WTC11 (cell line): Measurements from ENCODE around the gene RALY. TPM values are rescaled to one million over a fixed set of nuclear protein-coding genes. Genes with fewer than 3 reads are reported as not detected.

Experiments
- ATAC-seq: fragments of 200-7000 bp; cut with Tn5 transposase; 2 replicates; pipeline ENCODE4 v1.10.0; 2021; ENCODE audit warnings: mild to moderate bottlenecking, moderate library complexity
- CTCF ChIA-PET: fragments of 300-600 bp; sonication (Branson Sonifier 250); formaldehyde crosslinking; loops from one replicate; lab custom pipeline; 2021; ENCODE audit warnings: antibody characterized with exemption; lab: Charles Lee
- POLR2A ChIA-PET: fragments of 350-600 bp; sonication (Branson Sonifier 250); formaldehyde crosslinking; loops from one replicate; lab custom pipeline; 2021; ENCODE audit warnings: antibody characterized with exemption; lab: Charles Lee
- DNase-seq: peaks from one replicate; pipeline ENCODE4 v3.0.0; 2021; ENCODE audit warnings: low spot score
- H3K27ac Mint-ChIP-seq: 2 replicates; pipeline ENCODE4 v1.8.0; 2021; ENCODE audit warnings: mixed read lengths
- H3K27me3 Mint-ChIP-seq: 2 replicates; pipeline ENCODE4 v1.8.0; 2021; ENCODE audit warnings: low read depth, mild to moderate bottlenecking, moderate library complexity, mixed read lengths
- H3K36me3 Mint-ChIP-seq: 2 replicates; pipeline ENCODE4 v1.8.0; 2021; ENCODE audit warnings: mixed read lengths
- H3K4me1 Mint-ChIP-seq: 2 replicates; pipeline ENCODE4 v1.8.0; 2022; ENCODE audit warnings: mixed read lengths
- H3K4me3 Mint-ChIP-seq: 2 replicates; pipeline ENCODE4 v1.8.0; 2021; ENCODE audit warnings: mild to moderate bottlenecking, moderate library complexity, mixed read lengths
- H3K9me3 Mint-ChIP-seq: 2 replicates; pipeline ENCODE4 v1.8.0; 2021; ENCODE audit warnings: mixed read lengths
- ETV6 ChIP-seq: sonication (generic); formaldehyde crosslinking; IDR thresholded peaks from 2 replicates; pipeline ENCODE4 v1.8.1; 2022; ENCODE audit warnings: mild to moderate bottlenecking, missing genetic modification reagents
- JAZF1 ChIP-seq: fragments of 250-450 bp; sonication (Bioruptor Pico); IDR thresholded peaks from 2 replicates; pipeline ENCODE4 v1.9.0; 2021; ENCODE audit warnings: moderate library complexity, mild to moderate bottlenecking, inconsistent platforms
- KAT7 ChIP-seq: sonication (generic); formaldehyde crosslinking; IDR thresholded peaks from 2 replicates; pipeline ENCODE4 v1.8.1; 2023; ENCODE audit warnings: missing genetic modification reagents, mild to moderate bottlenecking, borderline replicate concordance
- NR3C1 ChIP-seq: sonication (generic); formaldehyde crosslinking; conservative IDR thresholded peaks from 2 replicates; pipeline ENCODE4 v1.8.1; 2023; ENCODE audit warnings: low read depth, mild to moderate bottlenecking, missing genetic modification reagents
- PRRX2 ChIP-seq: fragments of 250-450 bp; sonication (Bioruptor Pico); IDR thresholded peaks from 2 replicates; pipeline ENCODE4 v1.8.0; 2021; ENCODE audit warnings: mild to moderate bottlenecking
- SMAD3 ChIP-seq: sonication (generic); formaldehyde crosslinking; IDR thresholded peaks from 2 replicates; pipeline ENCODE4 v1.8.0; 2022; ENCODE audit warnings: missing genetic modification reagents, mild to moderate bottlenecking, borderline replicate concordance
- TCF7 ChIP-seq: sonication (generic); formaldehyde crosslinking; IDR thresholded peaks from 2 replicates; pipeline ENCODE4 v1.8.0; 2022; ENCODE audit warnings: mild to moderate bottlenecking, low read depth, missing genetic modification reagents, moderate library complexity
- ZNF396 ChIP-seq: fragments of 250-450 bp; sonication (Bioruptor Pico); IDR thresholded peaks from 2 replicates; pipeline ENCODE4 v1.8.0; 2021; ENCODE audit warnings: mild to moderate bottlenecking, moderate library complexity, borderline replicate concordance
- ZNF416 ChIP-seq: fragments of 250-450 bp; sonication (Bioruptor Pico); IDR thresholded peaks from 2 replicates; pipeline ENCODE4 v1.9.0; 2021; ENCODE audit warnings: mild to moderate bottlenecking, inconsistent platforms
- ZNF671 ChIP-seq: fragments of 250-450 bp; sonication (Bioruptor Pico); IDR thresholded peaks from 2 replicates; pipeline ENCODE4 v1.8.0; 2021; ENCODE audit warnings: mild to moderate bottlenecking
- total RNA-seq: library from RNA; stranded (reverse); gene quantifications from 3 replicates; pipeline ENCODE4 v1.2.3, GENCODE V29; 2021
- TF ChIP-seq, protein P1 (sequence below): fragments of 250-450 bp; sonication (Bioruptor Pico); IDR thresholded peaks from 2 replicates; pipeline ENCODE4 v1.9.0; 2021; ENCODE audit warnings: mild to moderate bottlenecking
- TF ChIP-seq, protein P2 (sequence below): sonication (generic); formaldehyde crosslinking; IDR thresholded peaks from 2 replicates; pipeline ENCODE4 v1.8.1; 2023; ENCODE audit warnings: mild to moderate bottlenecking, missing genetic modification reagents, borderline replicate concordance
- TF ChIP-seq, protein P3 (sequence below): sonication (generic); formaldehyde crosslinking; IDR thresholded peaks from 2 replicates; pipeline ENCODE4 v1.8.1; 2023; ENCODE audit warnings: mild to moderate bottlenecking, missing genetic modification reagents, moderate library complexity
- TF ChIP-seq, protein P4 (sequence below): sonication (generic); formaldehyde crosslinking; IDR thresholded peaks from 2 replicates; pipeline ENCODE4 v1.8.1; 2023; ENCODE audit warnings: mild to moderate bottlenecking, moderate library complexity, missing genetic modification reagents
- TF ChIP-seq, protein P5 (sequence below): fragments of 250-450 bp; sonication (Bioruptor Pico); IDR thresholded peaks from 2 replicates; pipeline ENCODE4 v2.1.2; 2022; ENCODE audit warnings: mild to moderate bottlenecking, moderate library complexity

Gene RALY
- total RNA-seq, 1 experiment from 2014 or later: 164 TPM

DNA sequence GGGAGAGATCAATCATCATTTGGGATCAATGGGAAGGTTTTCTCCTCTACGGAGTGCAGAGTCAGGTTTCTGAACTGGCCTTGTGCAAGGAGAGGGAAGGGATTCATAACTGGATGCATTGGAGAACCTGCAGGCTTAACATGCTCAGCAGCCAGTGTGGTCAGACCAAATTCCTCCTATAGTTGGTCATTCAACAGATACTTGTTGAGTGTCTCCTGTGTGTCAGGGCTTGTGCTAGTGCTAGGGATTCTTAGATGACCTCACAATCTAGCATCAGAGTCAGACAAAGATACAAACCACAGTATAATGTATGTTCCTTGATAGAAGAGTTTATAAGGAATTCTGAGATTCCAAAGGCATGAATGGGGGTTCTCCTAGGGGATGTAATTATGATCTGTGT is 23.9 kb downstream of the RALY start:
- no peak for ATAC-seq

DNA sequence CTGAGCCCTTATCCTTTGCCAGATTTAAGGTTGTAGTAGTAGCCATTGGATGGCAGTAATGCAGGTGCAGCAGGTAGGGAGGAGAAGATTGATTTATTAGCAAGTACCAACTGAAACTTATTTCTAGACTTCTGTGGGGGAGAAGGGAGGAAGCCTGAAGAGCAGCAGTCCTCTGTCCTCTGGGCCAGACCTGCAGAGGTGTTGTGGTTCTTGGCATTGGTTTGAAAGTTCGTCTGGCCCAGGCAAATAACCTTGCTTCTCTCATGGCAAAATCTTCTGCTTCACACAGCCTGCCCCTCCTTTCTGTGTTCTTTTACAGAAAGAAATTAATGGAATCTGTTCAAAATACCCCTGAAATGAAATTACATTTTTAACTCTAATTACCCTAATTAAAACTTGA is 24.5 kb downstream of the RALY start:
- POLR2A ChIA-PET: no interaction called here
- CTCF ChIA-PET: no interaction called here
- peaks cover 5% of the 10 kb centered on the region for H3K36me3 Mint-ChIP-seq
- H3K27me3 Mint-ChIP-seq: no peaks in the 10 kb centered on the region
- DNase-seq (no peak), ATAC-seq (no peak)
- H3K9me3 Mint-ChIP-seq: peaks cover 6% of the 10 kb centered on the region
- no peak overlapping the region for H3K4me3 Mint-ChIP-seq
- H3K27ac Mint-ChIP-seq: no peak overlapping the region
- peaks cover 65% of the 10 kb centered on the region for H3K4me1 Mint-ChIP-seq
- TF ChIP-seq ZNF396 (no peak), NR3C1 (CRISPR knock-in tag) (no peak)

More for the DNA sequence above, 23.9 kb downstream of the RALY start:
- peaks cover 6% of the 10 kb centered on the region for H3K9me3 Mint-ChIP-seq
- POLR2A ChIA-PET: interaction anchor here (0.8 kb wide), 1 partner anchor 24 kb away, joined by 4 read pairs; the partner anchor contains the start of gene RALY
- H3K4me3 Mint-ChIP-seq: no peak overlapping the region
- H3K27ac Mint-ChIP-seq: no peak overlapping the region; the same call in 1 of the 2 replicates
- TF ChIP-seq SMAD3 (no peak), ETV6 (CRISPR knock-in tag) (no peak), ZNF416 (CRISPR knock-in tag) (no peak)
- TF ChIP-seq, protein P1, sequence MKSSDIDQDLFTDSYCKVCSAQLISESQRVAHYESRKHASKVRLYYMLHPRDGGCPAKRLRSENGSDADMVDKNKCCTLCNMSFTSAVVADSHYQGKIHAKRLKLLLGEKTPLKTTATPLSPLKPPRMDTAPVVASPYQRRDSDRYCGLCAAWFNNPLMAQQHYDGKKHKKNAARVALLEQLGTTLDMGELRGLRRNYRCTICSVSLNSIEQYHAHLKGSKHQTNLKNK (CRISPR knock-in tag): no peak
- H3K36me3 Mint-ChIP-seq: peaks cover 5% of the 10 kb centered on the region
- peaks cover 66% of the 10 kb centered on the region for H3K4me1 Mint-ChIP-seq
- DNase-seq: no peak
- CTCF ChIA-PET: interaction anchor here (1.2 kb wide), 1 partner anchor 8 kb away, joined by 4 read pairs; no protein-coding TSS in a partner anchor
- no peaks in the 10 kb centered on the region for H3K27me3 Mint-ChIP-seq

DNA sequence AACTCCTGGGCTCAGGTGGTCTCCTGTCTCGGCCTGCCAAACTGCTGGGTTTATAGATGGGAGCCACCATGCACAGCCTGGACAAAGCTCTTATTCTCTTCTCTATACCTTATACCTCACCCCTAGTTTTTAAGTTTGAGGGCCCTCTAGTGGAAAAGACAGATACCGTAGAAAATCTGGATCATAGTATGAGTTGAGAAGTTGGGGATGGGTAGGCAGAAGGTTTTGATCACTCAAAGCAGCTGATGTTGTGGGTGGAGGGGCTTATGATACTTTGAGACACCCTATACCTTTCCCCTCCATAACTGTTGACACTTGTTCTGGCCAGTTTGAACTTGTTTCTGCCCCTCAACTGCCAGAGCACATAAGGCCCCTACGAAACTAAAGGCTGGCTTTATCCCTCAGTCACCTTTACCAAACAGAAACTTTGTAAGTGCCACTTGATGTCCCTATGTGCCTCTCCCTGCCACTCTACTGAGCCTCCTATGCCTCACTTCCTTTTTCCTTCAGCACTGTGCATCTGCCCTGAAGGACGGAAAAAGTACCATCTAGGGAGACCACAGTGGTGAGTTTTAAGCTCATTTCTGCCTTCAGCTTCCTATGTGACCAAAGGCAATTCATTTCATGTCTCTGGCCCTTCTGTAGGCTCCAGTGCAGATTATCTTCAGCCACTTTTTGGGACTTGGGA is 28.6 kb downstream of the RALY start:
- ATAC-seq: peak; percentile 74
- DNase-seq: no peak
- peaks cover 5% of the 10 kb centered on the region for H3K36me3 Mint-ChIP-seq
- CTCF ChIA-PET: interaction anchor here (0.6 to 2.1 kb wide), 27 partner anchors 9 to 230 kb away, joined by 3 to 45 read pairs (median 4); partner anchors contain the start of gene RALY
- H3K4me1 Mint-ChIP-seq: peaks cover 58% of the 10 kb centered on the region
- H3K4me3 Mint-ChIP-seq: no peak overlapping the region
- no peak overlapping the region; the same call in 1 of the 2 replicates for H3K27ac Mint-ChIP-seq
- TF ChIP-seq, protein P2, sequence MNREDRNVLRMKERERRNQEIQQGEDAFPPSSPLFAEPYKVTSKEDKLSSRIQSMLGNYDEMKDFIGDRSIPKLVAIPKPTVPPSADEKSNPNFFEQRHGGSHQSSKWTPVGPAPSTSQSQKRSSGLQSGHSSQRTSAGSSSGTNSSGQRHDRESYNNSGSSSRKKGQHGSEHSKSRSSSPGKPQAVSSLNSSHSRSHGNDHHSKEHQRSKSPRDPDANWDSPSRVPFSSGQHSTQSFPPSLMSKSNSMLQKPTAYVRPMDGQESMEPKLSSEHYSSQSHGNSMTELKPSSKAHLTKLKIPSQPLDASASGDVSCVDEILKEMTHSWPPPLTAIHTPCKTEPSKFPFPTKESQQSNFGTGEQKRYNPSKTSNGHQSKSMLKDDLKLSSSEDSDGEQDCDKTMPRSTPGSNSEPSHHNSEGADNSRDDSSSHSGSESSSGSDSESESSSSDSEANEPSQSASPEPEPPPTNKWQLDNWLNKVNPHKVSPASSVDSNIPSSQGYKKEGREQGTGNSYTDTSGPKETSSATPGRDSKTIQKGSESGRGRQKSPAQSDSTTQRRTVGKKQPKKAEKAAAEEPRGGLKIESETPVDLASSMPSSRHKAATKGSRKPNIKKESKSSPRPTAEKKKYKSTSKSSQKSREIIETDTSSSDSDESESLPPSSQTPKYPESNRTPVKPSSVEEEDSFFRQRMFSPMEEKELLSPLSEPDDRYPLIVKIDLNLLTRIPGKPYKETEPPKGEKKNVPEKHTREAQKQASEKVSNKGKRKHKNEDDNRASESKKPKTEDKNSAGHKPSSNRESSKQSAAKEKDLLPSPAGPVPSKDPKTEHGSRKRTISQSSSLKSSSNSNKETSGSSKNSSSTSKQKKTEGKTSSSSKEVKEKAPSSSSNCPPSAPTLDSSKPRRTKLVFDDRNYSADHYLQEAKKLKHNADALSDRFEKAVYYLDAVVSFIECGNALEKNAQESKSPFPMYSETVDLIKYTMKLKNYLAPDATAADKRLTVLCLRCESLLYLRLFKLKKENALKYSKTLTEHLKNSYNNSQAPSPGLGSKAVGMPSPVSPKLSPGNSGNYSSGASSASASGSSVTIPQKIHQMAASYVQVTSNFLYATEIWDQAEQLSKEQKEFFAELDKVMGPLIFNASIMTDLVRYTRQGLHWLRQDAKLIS (CRISPR knock-in tag): no peak
- no peak for TF ChIP-seq PRRX2
- TF ChIP-seq, protein P3, sequence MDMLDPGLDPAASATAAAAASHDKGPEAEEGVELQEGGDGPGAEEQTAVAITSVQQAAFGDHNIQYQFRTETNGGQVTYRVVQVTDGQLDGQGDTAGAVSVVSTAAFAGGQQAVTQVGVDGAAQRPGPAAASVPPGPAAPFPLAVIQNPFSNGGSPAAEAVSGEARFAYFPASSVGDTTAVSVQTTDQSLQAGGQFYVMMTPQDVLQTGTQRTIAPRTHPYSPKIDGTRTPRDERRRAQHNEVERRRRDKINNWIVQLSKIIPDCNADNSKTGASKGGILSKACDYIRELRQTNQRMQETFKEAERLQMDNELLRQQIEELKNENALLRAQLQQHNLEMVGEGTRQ: no peak
- no peaks in the 10 kb centered on the region for H3K27me3 Mint-ChIP-seq
- POLR2A ChIA-PET: interaction anchor here (1.0 kb wide), 1 partner anchor 12 kb away, joined by 3 read pairs; no protein-coding TSS in a partner anchor
- peaks cover 6% of the 10 kb centered on the region for H3K9me3 Mint-ChIP-seq

DNA sequence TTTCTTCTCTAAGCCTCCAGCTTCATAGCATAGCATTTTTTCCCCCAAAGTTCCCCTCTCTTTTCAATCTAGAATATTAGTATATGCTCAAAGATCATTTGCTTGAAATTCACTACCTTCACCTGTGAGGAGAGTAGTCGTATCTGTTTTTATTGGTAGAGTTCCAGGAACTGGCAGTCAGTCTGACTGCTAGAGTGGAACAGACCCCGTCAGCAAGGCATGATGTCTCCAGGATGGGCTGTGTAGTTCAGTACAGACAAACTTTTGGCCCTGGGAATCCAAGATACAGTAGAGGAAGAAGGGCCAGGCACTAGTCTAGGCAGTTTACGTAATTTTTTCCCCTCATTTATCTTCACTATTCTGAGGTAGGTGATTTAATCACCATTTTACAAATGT is 29.1 kb downstream of the RALY start:
- no peak overlapping the region; the same call in 1 of the 2 replicates for H3K27ac Mint-ChIP-seq
- DNase-seq: no peak
- CTCF ChIA-PET: interaction anchor here (1.0 to 2.1 kb wide), 15 partner anchors 11 to 160 kb away, joined by 3 to 45 read pairs (median 5); partner anchors contain the start of gene RALY
- H3K27me3 Mint-ChIP-seq: no peaks in the 10 kb centered on the region
- peaks cover 6% of the 10 kb centered on the region for H3K9me3 Mint-ChIP-seq
- peaks cover 56% of the 10 kb centered on the region for H3K4me1 Mint-ChIP-seq
- no peak for ATAC-seq
- H3K4me3 Mint-ChIP-seq: no peak overlapping the region
- peaks cover 7% of the 10 kb centered on the region for H3K36me3 Mint-ChIP-seq
- POLR2A ChIA-PET: no interaction called here
- TF ChIP-seq, protein P2 (CRISPR knock-in tag): no peak
- TF ChIP-seq TCF7 (no peak), JAZF1 (no peak), NR3C1 (CRISPR knock-in tag) (no peak), KAT7 (no peak), ZNF671 (CRISPR knock-in tag) (no peak)
- TF ChIP-seq, protein P4, sequence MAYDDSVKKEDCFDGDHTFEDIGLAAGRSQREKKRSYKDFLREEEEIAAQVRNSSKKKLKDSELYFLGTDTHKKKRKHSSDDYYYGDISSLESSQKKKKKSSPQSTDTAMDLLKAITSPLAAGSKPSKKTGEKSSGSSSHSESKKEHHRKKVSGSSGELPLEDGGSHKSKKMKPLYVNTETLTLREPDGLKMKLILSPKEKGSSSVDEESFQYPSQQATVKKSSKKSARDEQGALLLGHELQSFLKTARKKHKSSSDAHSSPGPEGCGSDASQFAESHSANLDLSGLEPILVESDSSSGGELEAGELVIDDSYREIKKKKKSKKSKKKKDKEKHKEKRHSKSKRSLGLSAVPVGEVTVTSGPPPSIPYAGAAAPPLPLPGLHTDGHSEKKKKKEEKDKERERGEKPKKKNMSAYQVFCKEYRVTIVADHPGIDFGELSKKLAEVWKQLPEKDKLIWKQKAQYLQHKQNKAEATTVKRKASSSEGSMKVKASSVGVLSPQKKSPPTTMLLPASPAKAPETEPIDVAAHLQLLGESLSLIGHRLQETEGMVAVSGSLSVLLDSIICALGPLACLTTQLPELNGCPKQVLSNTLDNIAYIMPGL (CRISPR knock-in tag): no peak
- TF ChIP-seq, protein P5, sequence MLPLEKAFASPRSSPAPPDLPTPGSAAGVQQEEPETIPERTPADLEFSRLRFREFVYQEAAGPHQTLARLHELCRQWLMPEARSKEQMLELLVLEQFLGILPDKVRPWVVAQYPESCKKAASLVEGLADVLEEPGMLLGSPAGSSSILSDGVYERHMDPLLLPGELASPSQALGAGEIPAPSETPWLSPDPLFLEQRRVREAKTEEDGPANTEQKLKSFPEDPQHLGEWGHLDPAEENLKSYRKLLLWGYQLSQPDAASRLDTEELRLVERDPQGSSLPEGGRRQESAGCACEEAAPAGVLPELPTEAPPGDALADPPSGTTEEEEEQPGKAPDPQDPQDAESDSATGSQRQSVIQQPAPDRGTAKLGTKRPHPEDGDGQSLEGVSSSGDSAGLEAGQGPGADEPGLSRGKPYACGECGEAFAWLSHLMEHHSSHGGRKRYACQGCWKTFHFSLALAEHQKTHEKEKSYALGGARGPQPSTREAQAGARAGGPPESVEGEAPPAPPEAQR: no peak
